HG03108 (cell line): ENCODE results near the gene DCAF11.

Experiments
- ATAC-seq: cut with Tn5 transposase; IDR thresholded peaks from one replicate; pipeline ENCODE4 v1.9.1; 2021; ENCODE audit warnings: moderate library complexity; ENCODE audit not compliant: unreplicated experiment

The DCAF11 gene

DNA sequence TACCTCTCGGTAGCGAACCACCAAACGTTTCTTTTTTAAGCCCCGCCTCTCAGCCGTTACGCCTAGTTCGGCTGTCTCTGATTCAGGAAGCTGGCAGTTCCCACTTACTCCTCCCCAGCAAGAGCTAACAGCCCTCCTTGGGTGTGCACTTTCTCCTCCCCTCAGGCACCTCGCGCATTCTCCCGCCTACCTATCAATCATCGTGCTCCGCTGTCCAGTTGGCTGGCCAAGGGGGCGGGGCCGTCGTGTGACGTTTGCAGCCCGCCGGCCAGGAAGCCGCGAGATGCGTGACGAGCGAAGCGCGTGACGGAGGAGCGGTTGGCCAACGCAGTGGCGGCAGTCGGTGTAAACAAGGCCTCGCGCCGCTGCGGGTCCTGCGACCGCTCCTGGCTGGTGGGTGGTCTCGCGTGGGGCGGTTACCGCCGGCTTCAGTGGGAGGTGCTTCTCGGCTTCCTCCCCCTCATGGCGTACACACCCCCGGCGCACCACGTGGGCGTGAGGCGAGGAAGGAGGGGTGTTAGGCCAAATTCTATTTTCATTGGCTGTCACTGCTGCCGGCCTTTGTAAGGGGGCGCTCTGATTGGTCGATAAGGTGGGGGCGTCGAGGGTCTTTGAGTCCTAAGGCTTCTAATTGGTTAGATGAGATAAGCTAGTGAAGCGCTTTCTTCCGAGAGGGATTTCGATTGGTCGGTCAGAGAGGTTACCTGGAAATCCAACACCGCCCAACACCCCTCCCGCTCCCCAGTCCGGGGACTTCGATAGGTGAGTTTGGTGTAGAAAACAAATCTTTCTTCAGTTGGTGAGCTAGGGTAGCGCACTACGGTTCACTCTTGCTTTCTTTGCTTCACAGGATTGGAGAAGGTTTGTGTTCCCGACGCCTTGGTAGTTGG, at the start of gene DCAF11, which contains the start of gene NRL:
DCAF11 (plus strand) TSS at position 246 of the 890 bp plus-strand sequence. CDS start 818 bp downstream, outside the sequence.
NRL (minus strand) TSS at position 418 of the 890 bp plus-strand sequence. CDS start 32,101 bp downstream, outside the sequence.
- ATAC-seq, result peak; percentile 79

GRCh38 chr14:24064856-24065255, 49.7 kb upstream of the DCAF11 start:
- no peak for ATAC-seq

DNA sequence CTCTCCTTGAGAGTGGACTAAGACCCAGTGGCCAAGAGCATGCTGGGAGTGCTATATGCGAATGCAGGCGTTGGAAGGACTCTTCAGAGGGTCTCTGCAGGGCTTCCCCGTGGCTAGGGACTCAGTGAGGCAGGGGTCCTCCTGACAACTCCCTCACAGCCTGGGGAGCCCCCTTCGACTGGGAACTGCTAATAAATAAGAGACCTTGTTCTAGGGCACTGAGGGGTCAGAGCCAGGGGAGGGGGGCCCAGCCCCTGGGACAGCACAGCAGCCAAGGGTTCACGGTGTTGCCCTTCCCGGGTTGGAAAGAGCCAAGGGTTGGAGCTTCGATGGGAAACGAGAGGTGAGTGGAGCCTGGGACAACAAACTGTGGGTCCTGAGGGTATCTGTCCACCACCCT, 49.2 kb upstream of the DCAF11 start:
- no peak for ATAC-seq

- no peak for ATAC-seq
Observed at GRCh38 chr14:24066496-24067132, 48.0 kb upstream of the DCAF11 start.

DNA sequence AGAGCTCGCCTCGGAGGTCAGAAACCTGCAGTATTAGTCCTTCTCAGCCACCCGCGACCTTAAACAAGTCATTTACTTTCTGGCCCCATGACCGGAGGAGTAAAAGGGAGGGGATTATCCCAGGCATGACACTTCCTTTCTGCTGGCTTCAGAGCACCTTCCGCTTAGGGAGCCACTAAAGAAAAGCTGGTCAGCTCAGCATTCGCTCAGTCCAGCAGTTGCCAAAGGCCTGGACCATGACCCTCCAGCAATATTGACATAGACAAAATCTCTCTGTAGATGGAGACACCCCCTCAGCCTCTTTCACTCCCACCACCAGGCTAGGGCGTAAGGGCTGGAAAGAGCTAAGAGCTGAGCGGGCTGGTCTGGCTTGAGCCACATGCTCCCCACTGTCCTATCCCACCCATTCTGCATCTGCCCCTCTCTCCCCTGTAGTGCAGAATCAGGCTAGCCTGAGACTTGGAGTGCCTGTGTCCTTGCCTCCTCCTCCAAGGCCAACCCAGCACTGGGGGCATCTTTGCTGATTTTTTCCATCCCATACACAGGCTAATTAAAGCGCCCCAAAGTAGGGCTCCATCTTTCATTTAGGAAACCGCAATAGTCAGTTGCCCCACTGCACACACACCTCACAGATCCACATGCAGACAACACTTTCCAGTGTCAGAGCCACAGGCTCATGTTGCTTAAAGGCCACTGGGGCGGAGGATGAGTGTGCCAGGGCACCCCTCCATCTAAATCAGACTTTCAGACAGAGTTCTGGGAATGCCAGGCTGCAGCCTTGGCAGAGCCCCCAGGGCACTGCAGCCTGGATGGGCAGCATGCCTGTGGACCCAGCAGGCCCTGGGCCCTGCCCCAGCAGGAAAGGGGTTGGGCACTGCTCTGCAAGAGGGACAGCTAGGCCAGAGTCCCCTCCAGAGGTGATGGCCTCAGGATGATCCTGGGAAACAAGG, 47.2 kb upstream of the DCAF11 start:
- no peak for ATAC-seq

- no peak for ATAC-seq
Observed at GRCh38 chr14:24068711-24069410, 45.7 kb upstream of the DCAF11 start.

DNA sequence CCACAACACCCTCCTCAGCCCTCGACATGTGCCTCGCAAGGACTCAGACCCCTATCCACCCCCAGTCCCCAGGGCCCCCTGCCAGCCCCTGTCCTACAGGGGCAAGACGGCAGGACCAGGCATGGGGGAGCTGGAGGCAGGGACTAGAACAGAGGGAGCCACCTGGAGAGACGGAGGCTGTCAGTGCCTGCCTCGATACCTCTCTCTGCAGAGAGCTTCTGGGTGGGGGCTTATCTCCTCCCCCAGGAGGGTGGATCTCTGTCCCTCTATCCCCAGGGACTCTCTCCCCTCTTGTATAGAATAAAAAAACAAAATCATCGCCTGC, 45.2 kb upstream of the DCAF11 start:
- no peak for ATAC-seq

- ATAC-seq, result no peak
Observed at GRCh38 chr14:24070285-24071143, 44.1 kb upstream of the DCAF11 start.

DNA sequence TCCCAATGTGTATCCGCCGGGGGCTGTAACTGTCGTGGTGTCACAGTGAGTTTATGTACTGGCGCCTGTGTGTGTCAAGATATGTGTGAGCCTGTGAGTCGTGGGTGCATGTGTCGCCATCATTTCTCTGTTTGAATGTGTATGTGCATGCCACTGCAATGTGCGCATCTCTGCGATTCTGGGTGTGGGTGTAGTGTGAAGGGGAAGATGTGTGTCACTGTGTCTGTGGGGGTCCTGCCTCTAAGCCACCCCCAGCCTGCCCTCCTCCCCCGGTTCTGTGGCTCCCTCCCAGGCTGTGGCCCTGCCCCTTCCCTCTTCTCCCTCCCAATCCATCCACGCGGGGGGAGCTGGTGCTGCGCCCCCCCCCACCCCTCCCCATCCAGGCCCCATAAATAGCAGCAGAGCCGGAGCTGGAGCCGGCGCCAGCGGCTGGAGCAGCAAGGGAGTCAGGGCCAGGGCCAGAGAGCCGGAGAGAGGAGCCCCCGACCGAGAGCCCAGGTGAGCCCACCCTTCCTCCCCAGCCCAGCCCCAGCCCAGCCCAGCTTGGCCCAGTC, 43.4 kb upstream of the DCAF11 start, which contains the start of gene CPNE6:
CPNE6 (plus strand) TSS at position 419 of the 554 bp plus-strand sequence. CDS start 1,375 bp downstream, outside the sequence.
- no peak for ATAC-seq

GRCh38 chr14:24071836-24072430, 42.6 kb upstream of the DCAF11 start:
- no peak for ATAC-seq

DNA sequence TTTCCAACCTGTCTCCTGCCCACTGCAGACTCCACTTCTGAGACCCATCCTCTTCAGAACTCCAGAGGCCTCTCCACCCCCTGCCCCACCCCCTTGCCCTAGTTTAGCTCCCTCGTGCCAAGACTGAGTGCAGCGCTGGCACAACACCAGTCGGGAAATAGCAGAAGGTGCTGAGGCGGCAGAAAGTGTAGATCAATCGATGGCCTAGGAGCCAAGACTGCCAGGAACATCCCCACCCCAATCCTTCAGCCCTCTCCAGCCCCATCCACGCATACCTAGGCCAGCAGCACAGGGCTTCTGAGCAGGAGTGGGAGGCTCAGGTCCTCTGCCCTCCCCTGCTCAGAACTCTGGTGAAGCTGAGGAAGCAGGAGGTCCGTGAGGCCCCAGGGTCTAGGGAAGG, 42.1 kb upstream of the DCAF11 start:
- ATAC-seq, result no peak

DNA sequence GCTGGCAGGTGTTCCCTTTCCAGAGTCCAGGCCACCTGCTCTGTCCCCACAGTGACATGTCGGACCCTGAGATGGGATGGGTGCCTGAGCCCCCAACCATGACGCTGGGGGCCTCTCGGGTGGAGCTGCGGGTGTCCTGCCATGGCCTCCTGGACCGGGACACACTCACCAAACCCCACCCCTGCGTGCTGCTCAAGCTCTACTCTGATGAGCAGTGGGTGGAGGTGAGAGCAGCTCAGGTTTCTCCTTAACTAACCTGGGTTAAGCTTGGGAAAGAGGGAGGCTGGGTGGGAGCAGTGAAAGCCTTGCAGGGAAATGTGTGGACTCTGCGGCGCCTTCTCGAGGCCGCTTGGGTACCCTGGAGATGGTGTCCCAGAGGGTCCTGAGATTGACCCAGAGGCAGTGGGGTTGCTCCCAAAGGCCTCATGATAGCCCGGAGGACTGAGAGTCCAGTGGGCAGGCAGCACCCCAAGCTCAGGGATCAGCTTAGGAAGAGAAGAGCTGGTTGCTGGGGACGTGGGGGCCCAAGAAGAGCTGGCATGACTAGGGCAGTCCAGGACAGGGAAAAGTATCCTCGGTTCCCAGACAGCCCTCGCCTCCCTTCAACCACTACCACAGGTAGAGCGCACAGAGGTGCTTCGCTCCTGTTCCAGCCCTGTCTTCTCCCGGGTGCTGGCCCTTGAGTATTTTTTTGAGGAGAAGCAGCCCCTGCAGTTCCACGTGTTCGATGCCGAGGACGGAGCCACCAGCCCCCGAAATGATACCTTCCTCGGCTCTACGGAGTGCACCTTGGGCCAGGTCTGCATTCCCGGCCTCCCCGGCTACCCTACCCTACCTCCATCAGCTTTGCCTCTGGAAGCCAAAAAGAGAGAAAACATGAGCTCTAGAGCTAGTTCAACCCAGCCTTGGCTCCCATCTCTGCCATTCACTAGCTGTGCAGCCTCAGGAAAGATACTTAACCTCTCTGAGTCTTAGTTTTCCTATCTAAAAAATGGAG, 41.4 kb upstream of the DCAF11 start:
- no peak for ATAC-seq

GRCh38 chr14:24074625-24075484, 39.7 kb upstream of the DCAF11 start:
- no peak for ATAC-seq

DNA sequence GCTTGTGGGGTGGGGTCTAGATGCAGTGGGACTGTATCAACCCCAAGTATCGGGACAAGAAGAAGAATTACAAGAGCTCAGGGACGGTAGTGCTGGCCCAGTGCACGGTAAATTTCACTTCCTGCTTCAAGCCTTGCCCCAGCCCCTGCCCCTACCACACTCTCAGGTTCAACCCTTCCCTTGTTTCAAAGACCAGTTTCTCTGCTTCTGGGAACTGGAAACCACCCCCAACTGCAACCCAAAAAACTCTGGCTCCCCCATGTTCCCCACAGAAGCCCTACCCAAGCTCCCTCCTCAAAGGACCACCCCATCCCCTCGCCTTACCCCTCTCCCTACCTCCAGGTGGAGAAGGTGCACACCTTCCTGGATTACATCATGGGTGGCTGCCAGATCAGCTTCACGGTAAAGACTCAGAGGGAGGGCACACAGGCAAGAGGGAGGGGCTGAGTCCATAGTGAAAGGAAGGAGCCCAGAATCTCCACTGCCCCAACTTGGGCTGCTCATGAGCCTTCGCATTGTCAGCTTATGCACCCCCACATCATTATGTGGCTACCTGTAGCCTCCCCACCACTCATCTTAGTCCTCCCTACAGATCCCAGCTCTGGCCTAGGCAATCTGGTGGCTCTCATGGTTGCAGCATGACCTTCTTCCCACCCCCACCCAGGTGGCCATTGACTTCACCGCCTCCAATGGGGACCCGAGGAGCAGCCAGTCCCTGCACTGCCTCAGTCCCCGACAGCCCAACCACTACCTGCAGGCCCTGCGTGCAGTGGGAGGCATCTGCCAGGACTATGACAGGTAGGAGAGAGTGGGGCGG, 38.9 kb upstream of the DCAF11 start:
- no peak for ATAC-seq

DNA sequence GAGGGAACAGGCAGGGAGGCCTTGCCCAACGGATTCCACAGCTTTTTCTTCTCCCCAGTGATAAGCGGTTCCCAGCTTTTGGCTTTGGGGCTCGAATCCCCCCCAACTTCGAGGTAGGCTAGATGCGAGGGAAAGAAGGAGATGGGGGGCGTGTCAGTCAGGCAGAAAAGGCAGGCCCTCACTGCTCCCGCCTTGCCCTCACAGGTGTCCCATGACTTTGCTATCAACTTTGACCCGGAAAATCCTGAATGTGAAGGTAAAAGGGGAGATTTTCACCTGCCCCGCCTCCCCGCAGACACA, 38.3 kb upstream of the DCAF11 start:
- ATAC-seq, result no peak

- no peak for ATAC-seq
Observed at GRCh38 chr14:24077086-24077485, 37.5 kb upstream of the DCAF11 start.
